Kidney (tissue), 14 donors: ENCODE results near the gene CD40LG. TPM values are rescaled to one million over a fixed set of nuclear protein-coding genes. Genes with fewer than 3 reads are reported as not detected.

Experiments used
- DNase-seq, 5 donors: peaks; one replicate each; pipeline ENCODE4 v3.0.0-alpha.2; 2013 to 2020
- FAIRE-seq: peaks from 2 replicates; lab custom pipeline; 2012; peaks lifted over from hg19 to GRCh38; lab: Jason Lieb, UNC
- H3K27ac ChIP-seq, 2 donors: one replicate each; pipeline ENCODE4 v1.7.0; 2013; ENCODE audit warnings: low read depth in 2 of 2, low read length in 2 of 2, inconsistent platforms in 1 of 2
- H3K27me3 ChIP-seq: one replicate; pipeline ENCODE4 v1.7.1; 2013; ENCODE audit warnings: low read length, inconsistent platforms; ENCODE audit not compliant: control insufficient read depth, insufficient read depth
- H3K36me3 ChIP-seq, 3 donors: one replicate each; pipeline versions ENCODE4 v1.7.0 to v1.7.1; 2013; ENCODE audit warnings: low read length in 3 of 3, control low read depth in 1 of 3, inconsistent platforms in 1 of 3; ENCODE audit not compliant: insufficient read depth in 3 of 3, control insufficient read depth in 2 of 3
- H3K4me1 ChIP-seq, 3 donors: one replicate each; pipeline versions ENCODE4 v1.7.0 to v1.7.1; 2013; ENCODE audit warnings: low read length in 3 of 3, inconsistent platforms in 1 of 3, low read depth in 1 of 3; ENCODE audit not compliant: control insufficient read depth in 2 of 3, insufficient read depth in 2 of 3
- H3K4me3 ChIP-seq, 3 donors: one replicate each; pipeline versions ENCODE4 v1.7.0 to v1.8.1; 2013; ENCODE audit warnings: low read length in 3 of 3, control low read depth in 1 of 3, inconsistent platforms in 1 of 3
- H3K9ac ChIP-seq, 3 donors: one replicate each; pipeline versions ENCODE4 v1.7.0 to v1.7.1; 2013; ENCODE audit warnings: low read length in 3 of 3, control low read depth in 1 of 3, inconsistent platforms in 1 of 3
- H3K9me3 ChIP-seq, 3 donors: one replicate each; pipeline versions ENCODE4 v1.7.0 to v1.7.1; 2013; ENCODE audit warnings: low read length in 3 of 3, control low read depth in 1 of 3, inconsistent platforms in 1 of 3; ENCODE audit not compliant: control insufficient read depth in 2 of 3, insufficient read depth in 1 of 3
- CTCF ChIP-seq: IDR thresholded peaks from 3 replicates; pipeline ENCODE4 v1.5.1; 2012; ENCODE audit warnings: mild to moderate bottlenecking, moderate library complexity, borderline replicate concordance; ENCODE audit not compliant: insufficient read depth; ENCODE audit errors: extremely low read depth
- intact Hi-C: fragments of 100-400 bp; cut with DNase I; formaldehyde crosslinking; loops from one replicate; pipeline ENCODE4 v1.11.1; 2022
- polyA plus RNA-seq: library from polyadenylated mRNA; stranded (reverse); fragments of 350-450 nt; fragmentation: Illumina TruSeq; extraction: RNeasy Lipid Tissue Mini Kit (QIAGEN cat#74804); gene quantifications from one replicate; pipeline ENCODE4 v1.2.3, GENCODE V29; 2014; ENCODE audit warnings: low read depth, low replicate concordance; ENCODE audit not compliant: insufficient read depth
- total RNA-seq: library from RNA; stranded (reverse); fragmentation: NEBNext Ultra II Directional; extraction: Animal tissue kit (Norgen Biotek cat#: 25700); gene quantifications from one replicate; pipeline ENCODE4 v1.2.1, GENCODE V29; 2021
- donor health status: control.
- donor health status: control.
- donor health status: control.
- donor health status: control.
- donor health status: control.
- donor health status: DM: yes; HTN: yes; CAD: no.
- donor health status: Normal renal cell carcinoma (clear cell type).

Gene CD40LG
- total and polyA plus RNA-seq, 2 donors from 2014 or later: 0.22 to 0.85 TPM

DNA sequence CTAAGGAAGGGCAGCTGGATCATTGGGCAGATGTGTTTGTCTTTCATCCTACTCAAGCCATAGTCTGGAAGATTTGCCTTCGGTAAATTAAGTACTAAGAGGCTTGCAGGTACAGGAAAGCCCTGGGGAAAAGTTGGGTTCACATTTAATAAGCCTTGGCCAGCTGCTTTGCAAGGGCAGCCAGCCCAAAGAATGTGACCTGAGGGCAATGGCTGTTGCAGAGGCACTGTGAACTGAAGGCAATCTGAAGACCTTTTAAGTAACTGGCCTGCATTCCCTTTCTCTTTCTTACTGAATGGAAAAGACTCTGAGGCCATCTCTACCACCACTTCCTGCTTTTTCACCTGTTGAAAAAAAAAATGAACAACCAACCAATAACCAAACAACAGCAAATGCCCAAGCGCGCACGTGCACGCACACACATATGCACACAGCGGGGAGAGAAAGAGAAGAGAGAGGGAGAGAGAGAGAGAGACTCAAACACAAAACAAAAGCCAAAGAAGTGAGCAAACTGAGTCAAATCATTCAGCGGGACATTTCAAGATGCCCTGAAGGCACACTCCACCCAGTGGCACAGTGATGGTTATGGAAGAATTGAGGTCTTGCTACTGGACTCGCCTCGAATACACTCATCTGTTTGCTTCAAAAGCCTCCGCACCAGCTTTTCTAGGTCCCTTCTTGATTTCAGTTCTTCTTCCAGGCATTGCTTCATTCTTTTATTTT is 19.6 kb downstream of the CD40LG start:
- Histone ChIP-seq H3K4me3 (no peak overlapping the region), H3K4me1 (no peaks in the 10 kb centered on the region), H3K36me3 (no peaks in the 10 kb centered on the region), H3K27ac (no peak overlapping the region), H3K9me3 (no peaks in the 10 kb centered on the region), H3K9ac (no peak overlapping the region), H3K27me3 (no peaks in the 10 kb centered on the region)
- no peak for DNase-seq
- FAIRE-seq: no peak
- intact Hi-C loops: no loop called here
- TF ChIP-seq CTCF: no peak

DNA sequence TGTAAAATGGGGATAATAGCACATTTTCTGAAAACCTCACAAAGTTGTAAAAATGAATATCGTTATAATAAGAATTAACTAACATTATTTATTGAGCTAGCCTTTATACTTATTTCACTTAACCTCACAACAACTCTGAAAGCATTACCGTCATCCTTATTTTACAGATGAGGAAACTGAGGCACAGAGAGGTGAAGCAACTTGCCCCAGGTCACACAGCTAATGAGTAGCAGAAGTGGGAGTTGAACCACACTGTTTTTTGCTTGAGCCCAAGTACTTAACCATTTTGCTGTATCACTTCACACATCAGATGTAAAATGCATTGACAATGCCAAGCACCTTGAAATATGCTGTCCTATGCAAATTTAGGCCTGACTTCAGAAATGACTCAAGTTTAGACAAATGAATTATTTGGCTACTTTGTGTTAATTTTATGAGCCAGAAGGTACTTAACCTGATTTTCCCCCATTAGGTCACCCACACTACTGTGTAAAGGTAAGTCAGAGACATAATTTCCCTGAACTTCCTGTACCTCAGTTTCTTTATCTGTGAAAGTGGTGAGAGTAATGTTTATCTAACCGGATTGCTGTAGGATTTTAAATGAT is 23.1 kb downstream of the CD40LG start:
- Histone ChIP-seq H3K9ac (no peak overlapping the region), H3K9me3 (no peaks in the 10 kb centered on the region), H3K27ac (no peak overlapping the region), H3K4me1 (no peaks in the 10 kb centered on the region), H3K36me3 (no peaks in the 10 kb centered on the region), H3K27me3 (no peaks in the 10 kb centered on the region), H3K4me3 (no peak overlapping the region)
- TF ChIP-seq CTCF: no peak
- intact Hi-C loops: no loop called here
- FAIRE-seq (no peak), DNase-seq (no peak)

DNA sequence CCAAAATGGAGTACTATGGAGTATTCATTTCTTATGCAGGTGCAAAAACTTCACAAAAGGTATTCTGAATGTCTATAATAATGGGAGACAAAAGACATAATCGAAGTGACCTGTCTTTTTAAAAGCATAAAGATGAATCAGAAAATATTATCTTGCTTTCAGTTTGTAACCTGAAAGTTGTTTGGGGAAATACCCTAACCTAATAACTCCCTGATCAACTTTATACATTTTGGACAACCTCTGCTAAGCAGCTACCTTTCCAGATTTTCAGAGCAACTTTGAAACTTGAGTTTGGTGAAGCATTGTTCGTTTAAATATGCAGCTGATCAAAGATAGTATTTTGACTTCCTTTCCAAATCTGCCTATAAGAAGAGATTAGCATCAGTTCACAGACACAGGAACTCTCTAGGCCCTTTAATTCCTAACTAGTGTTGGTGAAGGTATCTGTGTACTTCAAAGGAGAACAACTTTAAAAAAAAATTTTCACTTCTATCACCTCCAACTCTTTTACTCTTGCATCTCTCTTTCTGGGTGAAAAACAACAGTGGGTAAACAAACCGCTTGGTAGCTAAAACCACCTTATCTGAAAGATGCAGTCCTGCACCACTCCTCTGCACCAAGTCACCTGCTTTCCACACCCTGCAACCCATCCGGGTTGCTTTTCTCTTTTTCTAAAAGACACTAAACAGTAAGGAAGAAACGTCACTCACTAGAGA is 26.5 kb downstream of the CD40LG start:
- Histone ChIP-seq H3K4me3 (no peak overlapping the region), H3K4me1 (no peaks in the 10 kb centered on the region), H3K27me3 (peaks cover 4% of the 10 kb centered on the region), H3K36me3 (no peaks in the 10 kb centered on the region), H3K27ac (no peak overlapping the region), H3K9me3 (no peaks in the 10 kb centered on the region), H3K9ac (no peak overlapping the region)
- peak; percentile 35 for FAIRE-seq
- intact Hi-C loops: no loop called here
- DNase-seq: no peak
- no peak for TF ChIP-seq CTCF
